NCI-H1694 (cell line): ENCODE data around the gene TMEM145.

Source experiments
- DNase-seq: peaks from one replicate; lab custom pipeline; 2025; lab: John Stamatoyannopoulos, UW

TMEM145 gene

GRCh38 chr19:42289556-42290041, 23.5 kb upstream of the TMEM145 start:
- no peak for DNase-seq

- DNase-seq, result no peak
These were observed 23.0 kb upstream of the TMEM145 start for GRCh38 chr19:42290136-42290522.

GRCh38 chr19:42290523-42291434, 22.3 kb upstream of the TMEM145 start:
- DNase-seq, result no peak

- no peak for DNase-seq
These were observed 21.7 kb upstream of the TMEM145 start for GRCh38 chr19:42291435-42291810.

- DNase-seq, result no peak
These were observed 20.8 kb upstream of the TMEM145 start for GRCh38 chr19:42292042-42292960.

- no peak for DNase-seq
These were observed 20.1 kb upstream of the TMEM145 start for GRCh38 chr19:42292963-42293362.

- no peak for DNase-seq
These were observed 19.6 kb upstream of the TMEM145 start for GRCh38 chr19:42293540-42293939.

GRCh38 chr19:42293948-42294347, 19.2 kb upstream of the TMEM145 start:
- no peak for DNase-seq

- DNase-seq, result no peak
These were observed 18.5 kb upstream of the TMEM145 start for GRCh38 chr19:42294471-42295137.

GRCh38 chr19:42295342-42295741, 17.8 kb upstream of the TMEM145 start:
- DNase-seq, result no peak

- peak; percentile 84 for DNase-seq
These were observed 17.1 kb upstream of the TMEM145 start for GRCh38 chr19:42295831-42296525.

- no peak for DNase-seq
These were observed 16.1 kb upstream of the TMEM145 start for GRCh38 chr19:42297039-42297438.

- no peak for DNase-seq
These were observed 11.4 kb upstream of the TMEM145 start, which contains the start of gene PRR19 for GRCh38 chr19:42301646-42302203. PRR19 (plus strand) TSS chr19:42302132; CDS start chr19:42309585, 7,453 bp downstream.

GRCh38 chr19:42303101-42303464, 10.0 kb upstream of the TMEM145 start:
- no peak for DNase-seq

- DNase-seq, result no peak
These were observed 9.2 kb upstream of the TMEM145 start for GRCh38 chr19:42303876-42304275.

- no peak for DNase-seq
These were observed 6.5 kb upstream of the TMEM145 start for GRCh38 chr19:42306646-42307045.

GRCh38 chr19:42309686-42310085, 3.4 kb upstream of the TMEM145 start:
- DNase-seq, result no peak

GRCh38 chr19:42311657-42312056, 1.5 kb upstream of the TMEM145 start:
- DNase-seq, result no peak

- no peak for DNase-seq
These were observed 739 bp upstream of the TMEM145 start for GRCh38 chr19:42312370-42312769.

- DNase-seq, result no peak
These were observed 989 bp downstream of the TMEM145 start for GRCh38 chr19:42313840-42314755.
